ENCODE measurements around the gene SETBP1.

The SETBP1 gene

DNA sequence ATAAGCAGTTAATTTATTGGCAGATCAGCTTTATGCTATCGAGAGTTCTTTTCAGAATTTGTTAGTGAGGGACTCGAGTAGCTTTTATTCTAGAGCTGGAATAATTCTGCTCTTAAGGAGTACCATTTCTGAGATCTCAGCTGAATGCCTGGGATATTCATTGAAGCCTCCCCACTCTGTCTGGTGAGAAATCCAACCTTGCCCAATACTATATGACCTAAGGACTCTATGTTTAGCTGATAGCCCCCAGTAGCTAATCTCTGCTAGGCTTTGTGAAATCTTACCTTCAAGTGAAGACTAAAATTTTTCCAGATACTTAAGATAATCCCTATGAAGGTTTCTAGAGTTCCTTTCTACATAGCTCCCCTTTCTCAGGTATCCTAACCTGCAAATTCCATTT is 261.4 kb downstream of the SETBP1 start:
- no peak overlapping the region for H3K4me3 ChIP-seq (ENCODE audit: low read depth, low read length, poor library complexity, severe bottlenecking)
- no peaks in the 10 kb centered on the region for H4K20me1 ChIP-seq (ENCODE audit: insufficient read depth, low read length)
- no peak overlapping the region for H3K9ac ChIP-seq (ENCODE audit: low read length)
- no peaks in the 10 kb centered on the region for H3K9me2 ChIP-seq (ENCODE audit: low read depth, low read length)
- H2AFZ ChIP-seq (ENCODE audit: low read length) = no peak overlapping the region
- no peak for TF ChIP-seq EZH2 (IDR thresholded peaks at IDR 0.05; ENCODE audit: borderline replicate concordance, low read length)
- TF ChIP-seq, protein P1, sequence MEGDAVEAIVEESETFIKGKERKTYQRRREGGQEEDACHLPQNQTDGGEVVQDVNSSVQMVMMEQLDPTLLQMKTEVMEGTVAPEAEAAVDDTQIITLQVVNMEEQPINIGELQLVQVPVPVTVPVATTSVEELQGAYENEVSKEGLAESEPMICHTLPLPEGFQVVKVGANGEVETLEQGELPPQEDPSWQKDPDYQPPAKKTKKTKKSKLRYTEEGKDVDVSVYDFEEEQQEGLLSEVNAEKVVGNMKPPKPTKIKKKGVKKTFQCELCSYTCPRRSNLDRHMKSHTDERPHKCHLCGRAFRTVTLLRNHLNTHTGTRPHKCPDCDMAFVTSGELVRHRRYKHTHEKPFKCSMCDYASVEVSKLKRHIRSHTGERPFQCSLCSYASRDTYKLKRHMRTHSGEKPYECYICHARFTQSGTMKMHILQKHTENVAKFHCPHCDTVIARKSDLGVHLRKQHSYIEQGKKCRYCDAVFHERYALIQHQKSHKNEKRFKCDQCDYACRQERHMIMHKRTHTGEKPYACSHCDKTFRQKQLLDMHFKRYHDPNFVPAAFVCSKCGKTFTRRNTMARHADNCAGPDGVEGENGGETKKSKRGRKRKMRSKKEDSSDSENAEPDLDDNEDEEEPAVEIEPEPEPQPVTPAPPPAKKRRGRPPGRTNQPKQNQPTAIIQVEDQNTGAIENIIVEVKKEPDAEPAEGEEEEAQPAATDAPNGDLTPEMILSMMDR (IDR thresholded peaks at IDR 0.05; ENCODE audit: low read length) = no peak
- H3K27ac ChIP-seq (ENCODE audit: low read depth, low read length, poor library complexity, severe bottlenecking) = no peak overlapping the region
- H3K9me3 ChIP-seq (ENCODE audit: low read length) = no peaks in the 10 kb centered on the region
- no peaks in the 10 kb centered on the region for H3K27me3 ChIP-seq (ENCODE audit: insufficient read depth, low read length)
- H3K4me2 ChIP-seq (ENCODE audit: low read length) = no peak overlapping the region
- H3F3A ChIP-seq (ENCODE audit: insufficient read depth, low read length) = no peaks in the 10 kb centered on the region
- H3K4me1 ChIP-seq (ENCODE audit: insufficient read depth, low read length, severe bottlenecking) = no peaks in the 10 kb centered on the region
- H3K79me2 ChIP-seq (ENCODE audit: insufficient read depth, low read length) = no peaks in the 10 kb centered on the region
- H3K36me3 ChIP-seq (ENCODE audit: insufficient read depth, low read length) = no peaks in the 10 kb centered on the region

DNA sequence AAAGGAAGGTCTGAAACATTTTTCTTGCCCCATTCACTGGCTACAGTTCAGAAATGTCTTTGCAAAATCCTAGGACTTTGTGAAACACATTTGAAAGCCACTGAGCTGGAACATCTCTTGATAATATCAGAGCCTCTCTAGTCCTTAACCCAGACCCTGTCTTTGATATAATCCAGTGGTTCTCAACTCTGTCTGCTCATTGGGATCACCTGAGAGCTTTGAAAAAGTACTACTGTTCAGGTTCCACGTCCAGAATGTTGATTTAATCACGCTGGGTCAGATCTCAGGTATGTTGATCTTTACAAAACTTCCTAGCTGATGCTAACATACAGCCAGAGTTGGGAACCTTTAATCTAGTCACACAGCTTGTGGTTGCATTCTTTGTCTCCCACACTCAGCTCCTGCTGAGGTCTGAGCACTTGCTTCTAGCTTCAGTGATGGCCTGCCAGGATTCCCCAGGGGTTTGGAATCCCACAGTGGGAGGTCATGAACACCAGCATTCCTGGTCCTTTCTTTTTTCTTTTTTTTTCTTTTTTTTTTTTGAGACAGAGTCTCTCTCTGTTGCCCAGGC is 262.7 kb downstream of the SETBP1 start:
- Histone ChIP-seq H3K4me1 (ENCODE audit: insufficient read depth, low read length, severe bottlenecking) (no peaks in the 10 kb centered on the region), H3K27me3 (ENCODE audit: insufficient read depth, low read length) (no peaks in the 10 kb centered on the region), H3K79me2 (ENCODE audit: insufficient read depth, low read length) (no peaks in the 10 kb centered on the region), H3K9me2 (ENCODE audit: low read depth, low read length) (no peaks in the 10 kb centered on the region), H3K27ac (ENCODE audit: low read depth, low read length, poor library complexity, severe bottlenecking) (no peak overlapping the region), H3K36me3 (ENCODE audit: insufficient read depth, low read length) (no peaks in the 10 kb centered on the region), H3K9me3 (ENCODE audit: low read length) (no peaks in the 10 kb centered on the region), H3K9ac (ENCODE audit: low read length) (no peak overlapping the region), H3K4me2 (ENCODE audit: low read length) (no peak overlapping the region), H3K4me3 (ENCODE audit: low read depth, low read length, poor library complexity, severe bottlenecking) (no peak overlapping the region), H3F3A (ENCODE audit: insufficient read depth, low read length) (no peaks in the 10 kb centered on the region), H2AFZ (ENCODE audit: low read length) (no peak overlapping the region), H4K20me1 (ENCODE audit: insufficient read depth, low read length) (no peaks in the 10 kb centered on the region)
- no peak for TF ChIP-seq EZH2 (IDR thresholded peaks at IDR 0.05; ENCODE audit: borderline replicate concordance, low read length)
- TF ChIP-seq, protein P1 (IDR thresholded peaks at IDR 0.05; ENCODE audit: low read length) = no peak

DNA sequence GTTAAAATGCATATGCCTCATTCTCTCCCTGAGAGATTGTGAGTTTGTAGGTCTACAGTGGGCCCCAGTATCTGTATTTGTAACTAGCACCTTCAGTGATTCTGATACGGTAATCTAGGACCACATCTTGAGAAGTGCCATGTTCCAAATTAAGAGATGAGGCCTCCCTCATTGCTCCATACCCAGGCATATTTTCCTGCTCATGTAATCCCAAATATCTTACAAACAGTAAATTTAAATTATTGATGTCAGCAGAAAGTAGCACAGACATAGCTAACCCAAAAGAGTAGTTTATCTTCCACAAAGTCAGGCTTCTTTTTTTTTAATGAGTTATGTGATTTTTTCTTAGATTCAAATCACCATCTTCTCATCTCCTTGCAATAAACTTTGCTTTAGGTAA is 263.8 kb downstream of the SETBP1 start:
- Histone ChIP-seq H4K20me1 (ENCODE audit: insufficient read depth, low read length) (no peaks in the 10 kb centered on the region), H3K4me1 (ENCODE audit: insufficient read depth, low read length, severe bottlenecking) (no peaks in the 10 kb centered on the region), H3K4me2 (ENCODE audit: low read length) (no peak overlapping the region), H3K36me3 (ENCODE audit: insufficient read depth, low read length) (no peaks in the 10 kb centered on the region), H3K79me2 (ENCODE audit: insufficient read depth, low read length) (no peaks in the 10 kb centered on the region), H3K9me3 (ENCODE audit: low read length) (no peaks in the 10 kb centered on the region), H3K4me3 (ENCODE audit: low read depth, low read length, poor library complexity, severe bottlenecking) (no peak overlapping the region), H3K9me2 (ENCODE audit: low read depth, low read length) (no peaks in the 10 kb centered on the region), H3F3A (ENCODE audit: insufficient read depth, low read length) (no peaks in the 10 kb centered on the region), H3K9ac (ENCODE audit: low read length) (no peak overlapping the region), H3K27ac (ENCODE audit: low read depth, low read length, poor library complexity, severe bottlenecking) (no peak overlapping the region), H2AFZ (ENCODE audit: low read length) (no peak overlapping the region), H3K27me3 (ENCODE audit: insufficient read depth, low read length) (no peaks in the 10 kb centered on the region)
- TF ChIP-seq, protein P1 (IDR thresholded peaks at IDR 0.05; ENCODE audit: low read length) = no peak
- no peak for TF ChIP-seq EZH2 (IDR thresholded peaks at IDR 0.05; ENCODE audit: borderline replicate concordance, low read length)
